MCF 10A (cell line): ENCODE data around the gene CMC2. TPM values are rescaled to one million over a fixed set of nuclear protein-coding genes. Genes with fewer than 3 reads are reported as not detected.

ENCODE experiments used
- BruUV-seq: library from RNA; stranded (reverse); fragments of 400-500 nt; replicated peaks from 2 replicates; lab custom pipeline; 2021; lab: Mats Ljungman, UMichigan
- CTCF ChIA-PET: fragments of 300-600 bp; sonication (Branson Sonifier 250); formaldehyde crosslinking; extraction: SDS; loops from one replicate; lab custom pipeline; 2021; ENCODE audit warnings: antibody characterized with exemption, inconsistent platforms; lab: Yijun Ruan, JAX
- POLR2A ChIA-PET: fragments of 300-600, 350-650 bp; sonication (Branson Sonifier 250); formaldehyde crosslinking; extraction: SDS; loops from one replicate; lab custom pipeline; 2020; ENCODE audit warnings: antibody characterized with exemption, inconsistent platforms; lab: Yijun Ruan, JAX
- DNase-seq: peaks from one replicate; pipeline ENCODE4 v3.0.0-alpha.2; 2018; ENCODE audit not compliant: unreplicated experiment
- H3K27ac Mint-ChIP-seq: one replicate; pipeline ENCODE4 v1.8.0; 2022; ENCODE audit warnings: mild to moderate bottlenecking, low read depth, mixed read lengths; ENCODE audit not compliant: unreplicated experiment
- H3K27me3 Mint-ChIP-seq: one replicate; pipeline ENCODE4 v1.8.0; 2022; ENCODE audit warnings: mixed read lengths; ENCODE audit not compliant: insufficient read depth, unreplicated experiment
- H3K36me3 Mint-ChIP-seq: one replicate; pipeline ENCODE4 v1.8.0; 2022; ENCODE audit warnings: mild to moderate bottlenecking, moderate library complexity, mixed read lengths; ENCODE audit not compliant: insufficient read depth, unreplicated experiment
- H3K4me1 Mint-ChIP-seq: one replicate; pipeline ENCODE4 v1.8.0; 2022; ENCODE audit warnings: mixed read lengths; ENCODE audit not compliant: insufficient read depth, unreplicated experiment
- H3K4me3 Mint-ChIP-seq: one replicate; pipeline ENCODE4 v1.8.0; 2022; ENCODE audit warnings: mild to moderate bottlenecking, moderate library complexity, mixed read lengths; ENCODE audit not compliant: unreplicated experiment
- H3K9me3 Mint-ChIP-seq: one replicate; pipeline ENCODE4 v1.8.0; 2022; ENCODE audit warnings: mixed read lengths; ENCODE audit not compliant: unreplicated experiment
- intact Hi-C: fragments of 100-400 bp; cut with micrococcal nuclease; formaldehyde crosslinking; loops from 2 replicates; pipeline ENCODE4 v1.14.1; 2022
- total RNA-seq: library from RNA; stranded (reverse); gene quantifications from 2 replicates; pipeline ENCODE4 v1.2.3, GENCODE V29; 2022
- TF ChIP-seq, protein P1 (sequence below): fragments of 200-600 bp; IDR thresholded peaks from one replicate; pipeline ENCODE4 v1.8.0; 2022; ENCODE audit warnings: antibody characterized with exemption, mild to moderate bottlenecking; ENCODE audit not compliant: unreplicated experiment

CMC2 gene
- total RNA-seq, 1 experiment from 2014 or later = 102 TPM

DNA sequence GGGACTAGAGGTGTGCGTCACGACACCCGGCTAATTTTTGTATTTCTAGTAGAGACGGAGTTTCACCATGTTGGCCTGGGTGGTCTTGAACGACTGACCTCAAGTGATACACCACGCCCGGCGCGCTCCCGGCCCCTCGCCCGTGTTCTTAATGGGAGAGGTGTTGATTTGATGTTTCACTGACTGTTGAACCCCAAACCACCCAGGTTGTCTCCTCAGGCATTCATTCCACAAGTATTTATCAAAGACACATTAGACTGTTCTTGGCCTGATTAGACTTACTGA is 1.8 kb upstream of the CMC2 start:
- H3K27ac Mint-ChIP-seq = peak overlapping the region; percentile 99
- CTCF ChIA-PET = interaction anchor here (0.6 to 2.8 kb wide), 8 partner anchors 8 to 40 kb away, joined by 3 to 13 read pairs (median 4); partner anchors contain the start of gene ATMIN
- no peaks in the 10 kb centered on the region for H3K9me3 Mint-ChIP-seq
- no peaks in the 10 kb centered on the region for H3K27me3 Mint-ChIP-seq
- BruUV-seq = no TSS peak
- peaks cover 29% of the 10 kb centered on the region for H3K4me1 Mint-ChIP-seq
- DNase-seq = no peak
- TF ChIP-seq, protein P1, sequence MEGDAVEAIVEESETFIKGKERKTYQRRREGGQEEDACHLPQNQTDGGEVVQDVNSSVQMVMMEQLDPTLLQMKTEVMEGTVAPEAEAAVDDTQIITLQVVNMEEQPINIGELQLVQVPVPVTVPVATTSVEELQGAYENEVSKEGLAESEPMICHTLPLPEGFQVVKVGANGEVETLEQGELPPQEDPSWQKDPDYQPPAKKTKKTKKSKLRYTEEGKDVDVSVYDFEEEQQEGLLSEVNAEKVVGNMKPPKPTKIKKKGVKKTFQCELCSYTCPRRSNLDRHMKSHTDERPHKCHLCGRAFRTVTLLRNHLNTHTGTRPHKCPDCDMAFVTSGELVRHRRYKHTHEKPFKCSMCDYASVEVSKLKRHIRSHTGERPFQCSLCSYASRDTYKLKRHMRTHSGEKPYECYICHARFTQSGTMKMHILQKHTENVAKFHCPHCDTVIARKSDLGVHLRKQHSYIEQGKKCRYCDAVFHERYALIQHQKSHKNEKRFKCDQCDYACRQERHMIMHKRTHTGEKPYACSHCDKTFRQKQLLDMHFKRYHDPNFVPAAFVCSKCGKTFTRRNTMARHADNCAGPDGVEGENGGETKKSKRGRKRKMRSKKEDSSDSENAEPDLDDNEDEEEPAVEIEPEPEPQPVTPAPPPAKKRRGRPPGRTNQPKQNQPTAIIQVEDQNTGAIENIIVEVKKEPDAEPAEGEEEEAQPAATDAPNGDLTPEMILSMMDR = no peak
- intact Hi-C loops = loop anchor here (10.0 kb wide), 1 partner anchor 726 kb away; no protein-coding TSS in a partner anchor
- peaks cover 30% of the 10 kb centered on the region for H3K36me3 Mint-ChIP-seq
- POLR2A ChIA-PET = interaction anchor here (6.3 kb wide), 1 partner anchor 27 kb away, joined by 59 read pairs; the partner anchor contains the start of gene ATMIN
- peak overlapping the region; percentile 99 for H3K4me3 Mint-ChIP-seq

DNA sequence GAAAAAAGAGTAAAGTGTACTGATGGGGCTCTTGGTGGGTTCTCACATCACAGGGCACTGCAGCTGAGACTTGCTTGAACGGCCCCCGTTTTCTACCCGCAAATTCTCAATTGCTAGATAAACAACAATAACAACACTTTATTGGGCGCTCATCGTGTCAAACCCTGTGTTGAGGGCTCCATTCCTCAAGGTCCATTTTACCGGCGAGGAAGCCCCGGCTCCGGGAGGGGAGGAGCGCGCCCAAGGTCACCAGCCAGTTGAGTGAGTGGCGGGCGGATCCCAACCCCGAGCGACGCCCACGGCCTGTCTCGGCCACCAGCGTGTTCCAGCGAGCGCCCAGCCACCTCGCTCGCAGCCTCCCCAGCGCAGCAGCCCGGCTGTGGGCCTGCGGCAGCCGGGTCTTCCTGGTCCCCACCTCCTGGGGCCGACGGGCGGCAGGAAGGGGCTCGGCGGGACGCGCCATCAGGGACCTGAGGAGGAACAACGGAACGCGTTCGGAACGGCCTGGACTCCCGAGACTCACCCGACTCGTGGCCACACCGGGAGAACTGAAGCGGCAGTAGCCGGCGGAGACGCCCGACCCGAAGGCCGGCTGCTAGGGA is 373 bp downstream of the CMC2 start:
- Mint-ChIP-seq H3K9me3 (no peaks in the 10 kb centered on the region), H3K36me3 (peaks cover 19% of the 10 kb centered on the region), H3K4me1 (peaks cover 38% of the 10 kb centered on the region), H3K27me3 (no peaks in the 10 kb centered on the region), H3K4me3 (peak overlapping the region; percentile 99), H3K27ac (peak overlapping the region; percentile 99)
- TF ChIP-seq, protein P1 = no peak
- DNase-seq = peak; percentile 59
- POLR2A ChIA-PET = interaction anchor here (0.6 to 6.3 kb wide), 12 partner anchors 12 to 312 kb away, joined by 3 to 64 read pairs (median 4); partner anchors contain the start of genes ATMIN, C16orf46 and GAN
- BruUV-seq = TSS peak; percentile 46
- intact Hi-C loops = loop anchor here (10.0 kb wide), 1 partner anchor 728 kb away; no protein-coding TSS in a partner anchor
- CTCF ChIA-PET = interaction anchor here (0.7 to 4.9 kb wide), 3 partner anchors 12 to 29 kb away, joined by 3 to 67 read pairs (median 4); partner anchors contain the start of gene ATMIN

DNA sequence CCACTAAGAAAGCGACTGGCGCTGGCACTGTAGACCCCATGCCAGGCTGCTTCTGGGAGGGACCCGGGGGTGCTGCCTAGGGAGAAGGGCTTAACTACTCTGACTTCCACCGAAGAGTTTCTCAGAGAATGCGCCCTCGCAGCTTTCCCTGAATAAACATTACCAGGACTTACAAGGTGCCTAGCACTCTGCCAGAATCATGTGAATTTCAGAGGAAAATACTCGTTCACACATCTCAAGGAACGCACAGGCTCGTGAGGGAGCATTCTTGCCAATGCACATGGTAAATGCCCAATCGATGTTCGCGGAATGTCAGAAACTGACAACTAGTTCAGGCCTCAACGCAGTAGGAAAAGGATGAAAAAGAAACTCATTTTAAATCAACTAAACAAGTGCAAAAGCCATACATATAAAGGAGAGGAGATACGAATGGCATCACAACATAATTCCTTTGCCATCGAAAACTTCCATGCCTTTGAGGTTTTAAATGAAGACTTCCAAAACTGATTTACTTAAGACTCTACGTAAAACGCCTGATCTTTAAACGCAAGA is 999 bp downstream of the CMC2 start:
- peak; percentile 20 for DNase-seq
- TF ChIP-seq, protein P1 = no peak
- no TSS peak for BruUV-seq
- ChIA-PET POLR2A (interaction anchor here (0.6 to 6.3 kb wide), 5 partner anchors 9 to 130 kb away, joined by 3 to 64 read pairs (median 7); partner anchors contain the start of gene ATMIN), CTCF (interaction anchor here (0.6 to 4.9 kb wide), 9 partner anchors 12 to 657 kb away, joined by 3 to 67 read pairs (median 3); partner anchors contain the start of gene ATMIN)
- intact Hi-C loops = loop anchor here (10.0 kb wide), 1 partner anchor 729 kb away; no protein-coding TSS in a partner anchor
- Mint-ChIP-seq H3K4me1 (peaks cover 35% of the 10 kb centered on the region), H3K9me3 (no peaks in the 10 kb centered on the region), H3K36me3 (peaks cover 19% of the 10 kb centered on the region), H3K4me3 (peak overlapping the region; percentile 99), H3K27me3 (no peaks in the 10 kb centered on the region), H3K27ac (peak overlapping the region; percentile 99)
